Epidermal melanocyte (primary cell): ENCODE data around the gene MYG1.

Source experiments
- DNase-seq: peaks from one replicate; pipeline ENCODE4 v3.0.0; 2011; ENCODE audit warnings: low spot score; ENCODE audit not compliant: insufficient read length

MYG1 gene

GRCh38 chr12:53353257-53353655 is 53.8 kb downstream of the MYG1 start:
- no peak for DNase-seq

- no peak for DNase-seq
These were observed 55.6 kb downstream of the MYG1 start for GRCh38 chr12:53355121-53355520.
